KMS-11 (cell line): ENCODE results near the gene SLC22A14.

Experiments used
- H2AFZ ChIP-seq: fragments of 200-600 bp; sonication (generic); 2 replicates; pipeline ENCODE4 v1.6.1; 2016; ENCODE audit warnings: antibody characterized with exemption, mixed run types, low read depth
- H3K27ac ChIP-seq: fragments of 200-600 bp; sonication (generic); 2 replicates; pipeline ENCODE4 v1.6.1; 2016; ENCODE audit warnings: mild to moderate bottlenecking, mixed run types
- H3K27me3 ChIP-seq: fragments of 200-600 bp; sonication (generic); 2 replicates; pipeline ENCODE4 v1.6.1; 2017; ENCODE audit warnings: mild to moderate bottlenecking, low read depth, mixed run types, moderate library complexity; ENCODE audit not compliant: insufficient read depth
- H3K36me3 ChIP-seq: fragments of 200-600 bp; sonication (generic); 2 replicates; pipeline ENCODE4 v1.6.1; 2017; ENCODE audit warnings: mild to moderate bottlenecking, mixed run types; ENCODE audit not compliant: insufficient read depth
- H3K4me1 ChIP-seq: fragments of 200-600 bp; sonication (generic); 2 replicates; pipeline ENCODE4 v1.6.1; 2016; ENCODE audit warnings: mild to moderate bottlenecking, low read depth, mixed run types; ENCODE audit not compliant: poor library complexity, severe bottlenecking
- H3K4me2 ChIP-seq: fragments of 200-600 bp; sonication (generic); 2 replicates; pipeline ENCODE4 v1.7.0; 2016; ENCODE audit warnings: mild to moderate bottlenecking, mixed run types
- H3K4me3 ChIP-seq: fragments of 200-600 bp; sonication (generic); IDR thresholded peaks from 2 replicates; pipeline ENCODE4 v1.6.1; 2017; ENCODE audit warnings: low read depth, low read length, mixed read lengths; ENCODE audit not compliant: insufficient read depth
- H3K79me2 ChIP-seq: fragments of 200-600 bp; sonication (generic); 2 replicates; pipeline ENCODE4 v1.6.1; 2016; ENCODE audit warnings: low read depth, mixed run types; ENCODE audit not compliant: insufficient read depth
- H3K9ac ChIP-seq: fragments of 200-600 bp; sonication (generic); 2 replicates; pipeline ENCODE4 v1.6.1; 2016; ENCODE audit warnings: mild to moderate bottlenecking, mixed run types
- H4K20me1 ChIP-seq: fragments of 200-600 bp; sonication (generic); 2 replicates; pipeline ENCODE4 v1.6.1; 2016; ENCODE audit warnings: mild to moderate bottlenecking, mixed run types; ENCODE audit not compliant: insufficient read depth
- TF ChIP-seq, protein P1 (sequence below): fragments of 200-600 bp; sonication (generic); conservative IDR thresholded peaks from 2 replicates; pipeline ENCODE4 v1.6.1; 2017; ENCODE audit warnings: low read depth, mild to moderate bottlenecking, antibody characterized with exemption, low read length, moderate library complexity, mixed read lengths

Gene SLC22A14

DNA sequence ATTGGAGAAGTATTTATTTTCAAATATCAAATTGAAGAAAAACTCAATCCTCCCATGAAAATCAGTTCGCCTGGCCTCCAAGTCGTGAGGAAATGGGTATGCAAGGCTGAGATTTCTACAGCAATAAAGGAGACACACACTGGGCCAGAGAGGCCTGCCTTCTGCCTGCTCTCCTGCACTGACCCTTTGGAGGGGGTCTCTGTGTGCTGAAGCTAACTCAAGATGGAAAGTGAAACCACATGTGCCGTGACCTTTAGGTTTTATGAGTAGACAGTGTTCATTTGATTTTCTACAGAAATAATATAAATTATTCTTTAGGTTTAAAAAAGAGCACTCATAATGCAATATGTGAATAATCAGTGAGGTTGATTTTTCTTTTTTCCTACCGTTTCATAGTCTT lies 28.4 kb upstream of the SLC22A14 start:
- H3K79me2 ChIP-seq, result no peaks in the 10 kb centered on the region
- no peak overlapping the region for H3K9ac ChIP-seq
- 0 out of 2 replicates have a peak, but pooled peaks cover 2% of the 10 kb centered on the region for H3K36me3 ChIP-seq
- H4K20me1 ChIP-seq, result no peaks in the 10 kb centered on the region
- no peaks in the 10 kb centered on the region for H3K4me1 ChIP-seq
- H3K27me3 ChIP-seq, result no peaks in the 10 kb centered on the region
- no peak overlapping the region for H3K4me2 ChIP-seq
- no peak overlapping the region for H3K27ac ChIP-seq
- no peak overlapping the region for H3K4me3 ChIP-seq
- H2AFZ ChIP-seq, result no peak overlapping the region
- TF ChIP-seq, protein P1, sequence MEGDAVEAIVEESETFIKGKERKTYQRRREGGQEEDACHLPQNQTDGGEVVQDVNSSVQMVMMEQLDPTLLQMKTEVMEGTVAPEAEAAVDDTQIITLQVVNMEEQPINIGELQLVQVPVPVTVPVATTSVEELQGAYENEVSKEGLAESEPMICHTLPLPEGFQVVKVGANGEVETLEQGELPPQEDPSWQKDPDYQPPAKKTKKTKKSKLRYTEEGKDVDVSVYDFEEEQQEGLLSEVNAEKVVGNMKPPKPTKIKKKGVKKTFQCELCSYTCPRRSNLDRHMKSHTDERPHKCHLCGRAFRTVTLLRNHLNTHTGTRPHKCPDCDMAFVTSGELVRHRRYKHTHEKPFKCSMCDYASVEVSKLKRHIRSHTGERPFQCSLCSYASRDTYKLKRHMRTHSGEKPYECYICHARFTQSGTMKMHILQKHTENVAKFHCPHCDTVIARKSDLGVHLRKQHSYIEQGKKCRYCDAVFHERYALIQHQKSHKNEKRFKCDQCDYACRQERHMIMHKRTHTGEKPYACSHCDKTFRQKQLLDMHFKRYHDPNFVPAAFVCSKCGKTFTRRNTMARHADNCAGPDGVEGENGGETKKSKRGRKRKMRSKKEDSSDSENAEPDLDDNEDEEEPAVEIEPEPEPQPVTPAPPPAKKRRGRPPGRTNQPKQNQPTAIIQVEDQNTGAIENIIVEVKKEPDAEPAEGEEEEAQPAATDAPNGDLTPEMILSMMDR, result no peak

DNA sequence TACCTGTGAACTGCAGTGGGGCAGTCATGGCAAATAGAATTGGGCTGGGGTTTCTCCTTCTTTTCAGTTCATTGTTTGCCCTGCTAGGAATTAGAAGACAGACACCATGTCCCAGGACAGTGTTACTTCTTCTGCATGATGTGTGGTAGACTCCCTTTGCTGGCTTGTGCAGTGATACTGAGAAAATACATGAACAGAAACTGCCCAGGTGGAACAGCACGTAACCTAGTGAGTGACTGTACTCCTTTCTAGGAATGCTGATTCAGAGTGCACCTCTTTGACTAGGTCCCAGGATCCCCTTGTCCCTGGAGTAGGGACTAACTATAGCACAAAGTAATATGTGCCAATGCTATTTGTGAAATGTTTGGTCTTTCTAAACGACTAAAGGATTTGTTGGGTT lies 27.2 kb upstream of the SLC22A14 start:
- Histone ChIP-seq H2AFZ (no peak overlapping the region), H3K4me1 (no peaks in the 10 kb centered on the region), H3K9ac (no peak overlapping the region), H3K36me3 (0 out of 2 replicates have a peak, but pooled peaks cover 2% of the 10 kb centered on the region), H3K4me2 (no peak overlapping the region), H4K20me1 (no peaks in the 10 kb centered on the region), H3K27me3 (no peaks in the 10 kb centered on the region), H3K4me3 (no peak overlapping the region), H3K79me2 (no peaks in the 10 kb centered on the region), H3K27ac (no peak overlapping the region)
- TF ChIP-seq, protein P1, result no peak

DNA sequence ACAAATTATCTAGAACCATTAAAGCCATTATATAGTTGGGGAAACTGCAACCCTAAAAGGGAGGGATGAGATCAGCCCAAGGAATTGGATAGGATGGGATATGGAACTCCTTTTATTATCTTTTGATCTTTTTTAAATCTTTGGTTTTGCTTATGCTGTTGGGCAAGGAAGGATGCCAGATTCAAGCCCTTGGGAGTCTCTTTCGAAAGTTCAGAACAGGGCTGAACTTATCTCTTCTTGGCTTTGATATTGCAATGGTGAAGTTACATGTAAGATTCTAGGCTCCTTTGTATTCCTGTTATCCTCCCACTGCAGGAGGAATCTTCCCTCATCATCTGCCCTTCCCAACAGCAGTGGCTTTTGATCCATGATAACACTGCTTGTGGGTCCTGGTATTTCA lies 26.5 kb upstream of the SLC22A14 start:
- H3K27ac ChIP-seq, result no peak overlapping the region
- no peak overlapping the region for H3K9ac ChIP-seq
- H3K4me1 ChIP-seq, result no peaks in the 10 kb centered on the region
- no peaks in the 10 kb centered on the region for H3K79me2 ChIP-seq
- no peak overlapping the region for H2AFZ ChIP-seq
- H3K4me2 ChIP-seq, result no peak overlapping the region
- H3K27me3 ChIP-seq, result no peaks in the 10 kb centered on the region
- H3K4me3 ChIP-seq, result no peak overlapping the region
- H3K36me3 ChIP-seq, result 0 out of 2 replicates have a peak, but pooled peaks cover 2% of the 10 kb centered on the region
- no peaks in the 10 kb centered on the region for H4K20me1 ChIP-seq
- TF ChIP-seq, protein P1, result no peak

DNA sequence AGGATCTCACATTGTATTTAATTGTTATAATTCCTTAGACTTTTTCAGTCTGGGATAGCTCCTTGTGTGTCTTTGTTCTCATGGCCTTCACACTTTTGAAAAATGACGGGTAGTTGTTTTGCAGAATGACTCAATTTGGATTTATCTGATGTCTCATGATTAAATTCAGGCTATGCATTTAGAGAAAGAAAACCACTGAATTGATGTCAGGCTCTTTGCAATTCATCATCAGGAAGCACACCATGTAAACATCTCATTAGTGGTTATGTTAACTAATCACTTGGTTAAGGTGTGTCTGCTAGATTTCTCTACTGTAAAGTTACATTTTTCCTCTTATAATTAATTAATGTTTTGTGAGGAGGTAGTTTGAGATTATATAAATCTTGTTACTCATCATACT lies 24.5 kb upstream of the SLC22A14 start:
- no peak overlapping the region for H3K4me2 ChIP-seq
- H3K9ac ChIP-seq, result no peak overlapping the region
- no peaks in the 10 kb centered on the region for H3K79me2 ChIP-seq
- no peaks in the 10 kb centered on the region for H4K20me1 ChIP-seq
- TF ChIP-seq, protein P1, result no peak
- no peaks in the 10 kb centered on the region for H3K4me1 ChIP-seq
- no peak overlapping the region for H3K27ac ChIP-seq
- no peaks in the 10 kb centered on the region for H3K36me3 ChIP-seq
- no peak overlapping the region for H2AFZ ChIP-seq
- H3K27me3 ChIP-seq, result no peaks in the 10 kb centered on the region
- no peak overlapping the region for H3K4me3 ChIP-seq
